OCI-LY3 (cell line): Measurements from ENCODE around the gene HSF2BP.

Experiments used
- EZH2phosphoT487 ChIP-seq: fragments of 200-600 bp; shearing (Covaris generic); IDR thresholded peaks from 2 replicates; pipeline ENCODE4 v1.6.1; 2018; ENCODE audit warnings: antibody characterized with exemption, mixed run types, low read depth
- TF ChIP-seq, protein P1 (sequence below): fragments of 200-600, 300-600 bp; sonication (generic); IDR thresholded peaks from 2 replicates; pipeline ENCODE4 v1.5.1; 2014; ENCODE audit warnings: antibody characterized with exemption, low read length, low read depth

DNA sequence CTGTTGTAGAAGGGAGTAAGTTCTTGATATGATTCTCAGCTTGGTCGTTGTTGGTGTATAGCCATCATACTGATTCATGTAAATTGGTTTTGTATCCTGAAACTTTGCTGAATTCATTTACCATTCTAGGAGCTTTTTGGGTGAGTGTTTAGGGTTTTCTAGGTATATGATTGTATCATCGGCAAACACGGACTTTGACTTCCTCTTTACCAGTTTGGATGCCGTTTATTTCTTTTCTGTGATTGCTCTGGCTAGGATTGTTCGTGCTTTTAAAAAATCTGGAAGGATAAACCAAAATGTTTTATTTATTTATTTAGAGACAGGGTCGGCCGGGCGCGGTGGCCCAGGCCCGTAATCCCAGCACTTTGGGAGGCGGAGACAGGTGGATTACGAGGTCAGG, 20.7 kb upstream of the HSF2BP start:
- TF ChIP-seq, protein P1, sequence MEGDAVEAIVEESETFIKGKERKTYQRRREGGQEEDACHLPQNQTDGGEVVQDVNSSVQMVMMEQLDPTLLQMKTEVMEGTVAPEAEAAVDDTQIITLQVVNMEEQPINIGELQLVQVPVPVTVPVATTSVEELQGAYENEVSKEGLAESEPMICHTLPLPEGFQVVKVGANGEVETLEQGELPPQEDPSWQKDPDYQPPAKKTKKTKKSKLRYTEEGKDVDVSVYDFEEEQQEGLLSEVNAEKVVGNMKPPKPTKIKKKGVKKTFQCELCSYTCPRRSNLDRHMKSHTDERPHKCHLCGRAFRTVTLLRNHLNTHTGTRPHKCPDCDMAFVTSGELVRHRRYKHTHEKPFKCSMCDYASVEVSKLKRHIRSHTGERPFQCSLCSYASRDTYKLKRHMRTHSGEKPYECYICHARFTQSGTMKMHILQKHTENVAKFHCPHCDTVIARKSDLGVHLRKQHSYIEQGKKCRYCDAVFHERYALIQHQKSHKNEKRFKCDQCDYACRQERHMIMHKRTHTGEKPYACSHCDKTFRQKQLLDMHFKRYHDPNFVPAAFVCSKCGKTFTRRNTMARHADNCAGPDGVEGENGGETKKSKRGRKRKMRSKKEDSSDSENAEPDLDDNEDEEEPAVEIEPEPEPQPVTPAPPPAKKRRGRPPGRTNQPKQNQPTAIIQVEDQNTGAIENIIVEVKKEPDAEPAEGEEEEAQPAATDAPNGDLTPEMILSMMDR = no peak
- TF ChIP-seq EZH2phosphoT487 = no peak
